Measurements from ENCODE around the gene ATG4B. TPM values are rescaled to one million over a fixed set of nuclear protein-coding genes. Genes with fewer than 3 reads are reported as not detected.
A peak's percentile ranks its signal among the peaks of the same experiment; 100 is the strongest.

ATG4B gene
- total RNA-seq, 4 donors from 2014 or later, result 44.2 to 72.1 (median 66.0) TPM

DNA sequence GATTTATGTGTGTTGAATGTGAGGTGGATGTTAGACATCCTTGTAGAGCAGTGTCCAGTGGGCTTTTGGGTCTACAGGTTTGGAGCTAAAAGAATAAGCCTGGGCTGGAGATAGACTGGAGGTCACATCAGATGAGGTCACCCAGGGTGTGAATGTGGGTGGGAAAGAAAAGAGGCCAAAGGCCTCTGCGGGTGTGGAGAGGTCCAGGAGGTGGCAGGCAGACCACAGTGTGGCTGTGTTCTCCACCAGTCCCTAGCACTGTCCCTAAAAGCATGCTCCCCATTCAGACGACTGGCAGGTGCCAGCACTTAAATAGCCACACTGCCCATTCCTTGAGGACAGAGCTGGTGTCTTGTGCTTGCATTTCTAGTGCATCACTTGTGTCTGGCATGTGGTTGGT is 4.1 kb downstream of the ATG4B start:
- H3K27ac ChIP-seq, result peak overlapping the region in 3 of 4 donors; percentile 43 to 56 (median 56)
- H3K36me3 ChIP-seq, result no peaks in the 10 kb centered on the region
- H3K4me3 ChIP-seq, result no peak overlapping the region
- H3K27me3 ChIP-seq, result no peaks in the 10 kb centered on the region
- WGBS, 2 donors (ENCODE audit: low coverage in 1 of 2), result 33 to 58% methylated on average over 1 to 2 of the region's 2 CpGs
- peaks cover 9 to 61% (median 27%) of the 10 kb centered on the region in 3 donors for H3K4me1 ChIP-seq
- no peak for ATAC-seq
- TF ChIP-seq POLR2A (IDR thresholded peaks at IDR 0.05) (no peak), POLR2AphosphoS5 (IDR thresholded peaks at IDR 0.05) (no peak), EP300 (IDR thresholded peaks at IDR 0.05) (no peak)
- TF ChIP-seq, protein P1, sequence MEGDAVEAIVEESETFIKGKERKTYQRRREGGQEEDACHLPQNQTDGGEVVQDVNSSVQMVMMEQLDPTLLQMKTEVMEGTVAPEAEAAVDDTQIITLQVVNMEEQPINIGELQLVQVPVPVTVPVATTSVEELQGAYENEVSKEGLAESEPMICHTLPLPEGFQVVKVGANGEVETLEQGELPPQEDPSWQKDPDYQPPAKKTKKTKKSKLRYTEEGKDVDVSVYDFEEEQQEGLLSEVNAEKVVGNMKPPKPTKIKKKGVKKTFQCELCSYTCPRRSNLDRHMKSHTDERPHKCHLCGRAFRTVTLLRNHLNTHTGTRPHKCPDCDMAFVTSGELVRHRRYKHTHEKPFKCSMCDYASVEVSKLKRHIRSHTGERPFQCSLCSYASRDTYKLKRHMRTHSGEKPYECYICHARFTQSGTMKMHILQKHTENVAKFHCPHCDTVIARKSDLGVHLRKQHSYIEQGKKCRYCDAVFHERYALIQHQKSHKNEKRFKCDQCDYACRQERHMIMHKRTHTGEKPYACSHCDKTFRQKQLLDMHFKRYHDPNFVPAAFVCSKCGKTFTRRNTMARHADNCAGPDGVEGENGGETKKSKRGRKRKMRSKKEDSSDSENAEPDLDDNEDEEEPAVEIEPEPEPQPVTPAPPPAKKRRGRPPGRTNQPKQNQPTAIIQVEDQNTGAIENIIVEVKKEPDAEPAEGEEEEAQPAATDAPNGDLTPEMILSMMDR (IDR thresholded peaks at IDR 0.05), result no peak
- no peaks in the 10 kb centered on the region for H3K9me3 ChIP-seq

DNA sequence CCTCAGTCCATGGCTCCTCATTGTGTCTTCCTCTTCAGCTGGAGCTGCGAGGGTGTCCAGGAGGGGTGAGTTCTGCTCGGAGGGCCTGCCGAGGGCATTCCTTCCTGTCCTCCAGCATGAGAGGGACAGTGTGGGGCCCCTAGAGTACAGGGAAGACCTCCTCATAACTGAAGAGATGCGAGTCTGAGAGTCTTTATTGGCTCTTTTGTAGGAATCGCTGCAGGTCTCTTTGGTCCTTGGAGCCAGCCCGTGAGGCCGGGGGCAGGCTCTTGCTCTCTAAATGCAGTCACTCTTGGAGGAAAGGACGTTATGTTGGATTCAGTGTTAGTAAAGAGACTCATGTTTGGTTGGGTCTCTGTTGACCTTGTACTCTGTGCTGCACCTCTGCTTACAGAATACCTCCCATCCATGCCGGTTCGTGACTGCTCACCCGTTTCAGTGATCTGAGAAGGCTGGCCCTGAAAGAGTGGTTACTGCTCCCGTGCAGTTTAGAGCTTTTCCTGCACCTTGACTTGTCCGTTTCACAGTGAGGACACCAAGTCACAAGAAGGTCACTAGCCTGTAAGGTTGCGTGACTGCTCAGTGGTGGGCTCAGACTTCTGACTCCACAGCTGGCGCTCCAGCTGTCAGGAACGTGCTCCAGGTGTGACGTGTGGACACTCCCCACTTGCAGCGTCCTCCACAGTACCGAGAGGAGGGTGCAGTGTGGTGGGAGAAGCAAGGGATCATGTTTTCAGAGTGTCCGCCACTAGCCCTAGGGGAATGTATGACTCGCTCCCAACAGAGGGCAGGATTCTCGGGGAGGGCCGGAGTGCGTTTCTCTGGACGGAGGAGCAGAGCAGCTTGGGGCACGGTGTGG is 7.8 kb downstream of the ATG4B start:
- H3K4me1 ChIP-seq, result peaks cover 2 to 70% (median 13%) of the 10 kb centered on the region in 3 donors
- H3K36me3 ChIP-seq, result no peaks in the 10 kb centered on the region
- H3K27me3 ChIP-seq, result no peaks in the 10 kb centered on the region
- no peak overlapping the region for H3K27ac ChIP-seq
- ATAC-seq, result no peak
- TF ChIP-seq EP300 (IDR thresholded peaks at IDR 0.05), result no peak
- no peak for TF ChIP-seq POLR2AphosphoS5 (IDR thresholded peaks at IDR 0.05)
- no peak for TF ChIP-seq POLR2A (IDR thresholded peaks at IDR 0.05)
- TF ChIP-seq, protein P1 (IDR thresholded peaks at IDR 0.05), result no peak
- no peaks in the 10 kb centered on the region for H3K9me3 ChIP-seq
- 83 to 89% methylated on average over 9 to 18 of the region's 26 CpGs for WGBS, 2 donors (ENCODE audit: low coverage in 1 of 2)
- H3K4me3 ChIP-seq, result no peak overlapping the region

DNA sequence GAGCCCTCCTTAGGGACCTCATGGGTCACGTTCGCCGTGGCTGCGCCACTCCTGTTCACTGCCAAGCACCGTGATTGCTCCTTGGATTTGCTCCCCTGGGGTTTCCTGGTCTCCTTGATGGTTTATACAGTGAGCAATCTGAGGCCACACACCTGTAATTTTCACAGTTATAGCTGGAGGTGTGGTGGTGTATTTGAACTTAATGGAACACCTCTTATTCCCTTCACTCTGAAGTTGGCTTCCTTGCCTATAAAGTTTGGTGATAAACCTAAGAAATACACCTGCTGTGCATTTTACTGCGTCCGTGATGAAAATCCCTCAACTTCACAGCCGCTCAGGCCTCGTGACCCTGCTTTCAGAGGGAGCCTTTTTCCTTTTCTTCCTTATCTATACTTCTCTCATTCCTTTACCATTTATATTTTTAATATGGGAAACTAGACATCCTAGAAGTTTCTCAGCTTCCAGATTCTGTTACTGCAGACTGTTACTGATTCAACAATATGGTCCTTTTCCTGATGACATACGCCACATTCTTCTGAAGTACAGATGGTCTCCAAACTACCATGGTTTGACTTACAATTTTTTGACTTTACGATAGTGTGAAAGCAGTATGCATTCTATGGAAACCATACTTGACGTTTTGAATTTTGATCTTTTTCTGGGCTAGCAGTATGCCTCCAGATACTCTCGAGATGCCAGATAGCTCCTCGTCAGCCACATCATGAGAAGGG is 8.6 kb downstream of the ATG4B start:
- Histone ChIP-seq H3K9me3 (no peaks in the 10 kb centered on the region), H3K4me1 (peaks cover 2 to 63% (median 9%) of the 10 kb centered on the region in 3 donors), H3K27ac (peak overlapping the region in 2 of 4 donors; percentile 66 to 81), H3K27me3 (no peaks in the 10 kb centered on the region), H3K36me3 (peaks cover 0 to 3% of the 10 kb centered on the region in 2 donors), H3K4me3 (no peak overlapping the region)
- WGBS, 2 donors (ENCODE audit: low coverage in 1 of 2), result 81 to 89% methylated on average over 7 to 14 of the region's 14 CpGs
- TF ChIP-seq, protein P1 (IDR thresholded peaks at IDR 0.05), result no peak
- TF ChIP-seq EP300 (IDR thresholded peaks at IDR 0.05), result no peak
- TF ChIP-seq POLR2A (IDR thresholded peaks at IDR 0.05), result no peak
- ATAC-seq, result no peak

DNA sequence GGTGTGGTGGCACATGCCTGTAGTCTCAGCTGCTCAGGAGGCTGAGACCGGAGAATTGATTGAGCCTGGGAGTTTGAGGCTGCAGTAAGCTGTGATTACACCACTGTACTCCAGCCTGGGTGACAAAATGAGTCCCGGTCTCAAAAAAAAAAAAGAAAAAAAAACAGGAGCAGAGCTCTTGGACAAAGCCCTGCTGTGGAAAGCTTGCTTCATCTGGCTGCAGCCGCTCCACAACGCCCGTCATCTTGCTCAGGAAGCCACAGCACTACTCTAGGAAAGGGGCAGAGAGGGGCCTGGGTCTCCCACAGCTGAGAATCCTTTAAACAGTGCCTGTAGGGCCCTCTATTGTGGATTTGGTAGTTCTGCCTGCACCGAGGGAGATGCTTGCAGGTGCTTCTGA is 11.0 kb downstream of the ATG4B start:
- TF ChIP-seq, protein P1 (IDR thresholded peaks at IDR 0.05), result no peak
- TF ChIP-seq POLR2AphosphoS5 (IDR thresholded peaks at IDR 0.05), result no peak
- TF ChIP-seq EP300 (IDR thresholded peaks at IDR 0.05), result no peak
- no peak for TF ChIP-seq POLR2A (IDR thresholded peaks at IDR 0.05)
- peaks cover 2 to 51% (median 9%) of the 10 kb centered on the region in 3 donors for H3K4me1 ChIP-seq
- H3K4me3 ChIP-seq, result no peak overlapping the region
- WGBS, 2 donors (ENCODE audit: low coverage in 1 of 2), result 73 to 81% methylated on average over 5 of the region's 6 CpGs
- no peak overlapping the region for H3K27ac ChIP-seq
- H3K9me3 ChIP-seq, result no peaks in the 10 kb centered on the region
- no peaks in the 10 kb centered on the region for H3K27me3 ChIP-seq
- no peak for ATAC-seq
- H3K36me3 ChIP-seq, result peaks cover 0 to 27% of the 10 kb centered on the region in 2 donors
